GM19468 (cell line): ENCODE data around the gene CNDP1.
"Not testable (repeated sequence)": the region's sequence is repeated elsewhere in the genome, so short reads cannot be mapped to it uniquely, and the experiment has no call there.

ENCODE experiments used
- ATAC-seq: cut with Tn5 transposase; IDR thresholded peaks from one replicate; pipeline ENCODE4 v1.9.1; 2021; ENCODE audit warnings: mild to moderate bottlenecking, moderate library complexity, moderate number of reproducible peaks; ENCODE audit not compliant: unreplicated experiment; ENCODE audit errors: extremely low read depth

The CNDP1 gene

GRCh38 chr18:74534150-74534969 is at the start of gene CNDP1:
Gene CNDP1 (plus strand): TSS chr18:74534500. CDS start chr18:74534668, 168 bp downstream.
- ATAC-seq, result no peak

DNA sequence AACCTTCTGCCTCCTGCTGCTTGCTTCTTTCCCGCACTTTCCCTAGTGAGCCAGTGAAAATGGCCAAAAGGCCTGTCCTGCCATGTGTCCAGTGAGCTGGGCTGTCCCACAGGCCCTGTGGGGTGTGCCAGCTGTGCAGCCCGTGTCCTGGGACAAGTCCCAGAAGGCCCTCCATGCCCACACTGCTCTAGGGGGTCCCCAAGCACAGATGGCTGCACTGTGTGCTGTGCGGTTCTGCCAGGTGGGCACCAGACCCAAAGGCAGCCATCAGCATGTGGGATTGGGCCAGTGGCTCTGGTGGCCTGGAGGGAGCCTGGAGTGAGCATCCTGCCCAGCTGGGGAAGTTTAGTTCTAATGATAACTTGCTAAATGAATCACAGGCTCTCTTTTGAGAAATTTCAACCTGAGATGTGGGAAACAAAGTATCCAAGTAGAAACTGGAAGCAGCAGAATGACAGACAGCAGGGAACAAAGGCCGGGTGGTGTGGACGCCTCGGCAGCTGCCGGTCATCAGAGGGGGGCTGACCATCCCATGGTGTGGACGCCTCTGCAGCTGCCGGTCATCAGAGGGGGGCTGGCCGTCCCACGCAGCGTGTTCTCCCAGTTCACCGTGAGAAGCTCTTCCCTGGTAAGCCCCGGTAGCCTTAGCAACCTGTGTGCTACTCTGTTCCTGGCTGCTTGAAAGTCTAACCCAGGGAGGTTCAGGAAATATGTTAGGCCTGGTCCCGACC is 48.0 kb upstream of the CNDP1 start:
- ATAC-seq, result no peak

DNA sequence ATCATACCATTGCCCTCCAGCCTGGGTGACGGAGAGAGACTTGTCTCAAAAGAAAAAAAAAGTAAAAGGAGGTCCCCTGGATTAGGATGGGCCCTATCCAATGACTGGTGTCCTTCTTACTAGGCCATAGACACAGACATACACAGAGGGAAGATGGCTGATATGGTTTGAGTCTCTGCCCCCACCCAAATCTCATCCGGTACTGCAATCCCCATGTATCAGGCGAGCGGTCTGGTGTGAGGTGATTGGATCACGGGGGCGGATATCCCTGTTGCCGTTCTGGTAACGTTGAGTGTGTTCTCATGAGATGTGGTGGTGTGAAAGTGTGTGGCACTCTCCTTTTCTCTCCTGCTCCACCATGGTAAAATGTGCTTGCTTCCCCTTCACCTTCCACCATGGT is 45.9 kb upstream of the CNDP1 start:
- ATAC-seq, result no peak

DNA sequence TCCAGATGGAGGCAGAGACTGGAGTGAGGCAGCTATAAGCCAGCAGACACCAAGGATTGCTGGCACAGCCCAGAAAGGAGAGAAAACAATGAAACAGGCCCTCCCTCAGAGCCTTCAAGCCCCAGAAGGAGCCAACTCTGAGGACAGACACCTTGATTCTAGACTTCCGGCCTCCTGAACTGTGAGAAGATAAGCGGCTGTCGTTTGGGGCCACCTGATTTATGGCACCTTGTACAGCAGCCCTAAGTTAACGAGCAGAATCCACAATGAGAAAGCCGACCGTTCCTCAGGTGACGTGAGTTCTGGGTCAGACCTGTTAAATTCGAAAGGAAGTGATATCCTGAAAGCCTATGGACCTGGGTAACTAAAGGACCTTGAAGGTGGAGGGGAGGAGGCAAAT is 45.4 kb upstream of the CNDP1 start:
- no peak for ATAC-seq

GRCh38 chr18:74489676-74490075 is 44.6 kb upstream of the CNDP1 start:
- ATAC-seq, result no peak

GRCh38 chr18:74492259-74492658 is 42.0 kb upstream of the CNDP1 start:
- no peak for ATAC-seq

GRCh38 chr18:74493689-74494088 is 40.6 kb upstream of the CNDP1 start:
- no peak for ATAC-seq

DNA sequence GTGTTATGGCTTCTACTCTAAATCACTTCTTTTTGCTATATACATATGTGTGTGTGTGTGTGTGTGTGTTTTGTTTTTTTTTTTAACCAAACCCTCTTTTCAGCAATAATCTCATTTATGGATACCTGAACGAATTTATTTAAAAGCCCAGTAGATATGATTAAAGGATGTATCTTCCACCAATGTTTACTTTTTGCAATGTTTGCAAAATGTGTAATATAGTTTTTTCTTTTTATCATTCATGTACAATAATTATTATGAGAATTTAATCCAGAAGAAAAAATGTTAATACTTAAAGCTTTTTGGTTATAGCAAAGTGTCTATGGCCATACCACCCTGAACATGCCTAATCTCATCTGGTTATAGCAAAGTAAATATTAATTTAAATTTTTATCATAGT is 39.8 kb upstream of the CNDP1 start:
- no peak for ATAC-seq

DNA sequence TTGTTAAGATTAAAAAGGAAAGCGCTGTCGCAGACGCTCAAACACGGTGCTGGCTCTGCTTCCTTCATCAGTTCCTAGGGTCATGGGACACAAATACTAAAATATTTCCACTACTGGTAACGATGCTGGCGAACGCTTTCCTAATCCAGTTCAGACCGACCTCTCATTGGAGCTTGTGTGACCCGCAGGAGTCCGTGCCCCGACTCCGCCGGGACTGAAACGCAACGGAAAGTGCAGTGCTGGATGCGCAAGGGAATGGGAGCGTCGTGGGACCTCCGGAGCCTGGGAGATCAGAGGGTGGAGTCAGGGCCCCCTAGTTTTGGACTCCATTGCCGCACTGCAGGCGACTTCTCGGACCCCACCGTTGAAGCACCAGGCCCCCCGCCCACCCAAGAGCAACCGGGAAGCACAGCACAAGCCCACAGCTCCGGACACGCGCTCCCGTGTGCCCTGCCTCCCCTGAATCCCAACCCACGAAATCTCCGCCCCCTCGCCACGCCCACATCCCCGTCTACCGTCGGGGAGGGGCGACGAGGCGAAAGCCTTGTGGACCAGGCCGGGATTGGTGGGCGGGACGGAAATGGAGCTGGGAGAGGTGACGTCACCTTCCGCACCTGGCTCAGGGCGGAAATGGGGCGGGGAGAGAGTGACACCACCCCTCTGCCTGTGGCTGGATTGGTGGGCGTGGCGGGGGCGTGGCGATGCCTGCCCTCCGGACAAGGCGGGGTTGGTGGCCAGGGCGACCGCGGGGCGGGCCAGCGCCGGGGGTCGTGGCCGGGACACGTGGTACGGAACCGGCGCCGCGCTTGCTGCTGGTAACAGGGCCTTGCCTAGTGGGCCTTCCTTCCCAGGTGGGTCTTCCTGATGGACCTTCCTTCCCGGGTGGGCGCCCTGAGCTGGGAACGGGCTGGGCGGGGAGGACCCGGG is 38.5 kb upstream of the CNDP1 start, which contains the start of gene CNDP2:
CNDP2 (plus strand) TSS at position 783 of the 927 bp plus-strand sequence. CDS start 3,611 bp downstream, outside the sequence.
- ATAC-seq, result peak; percentile 50

- ATAC-seq, result peak; percentile 3
Observed at GRCh38 chr18:74496508-74497323, 37.6 kb upstream of the CNDP1 start.

DNA sequence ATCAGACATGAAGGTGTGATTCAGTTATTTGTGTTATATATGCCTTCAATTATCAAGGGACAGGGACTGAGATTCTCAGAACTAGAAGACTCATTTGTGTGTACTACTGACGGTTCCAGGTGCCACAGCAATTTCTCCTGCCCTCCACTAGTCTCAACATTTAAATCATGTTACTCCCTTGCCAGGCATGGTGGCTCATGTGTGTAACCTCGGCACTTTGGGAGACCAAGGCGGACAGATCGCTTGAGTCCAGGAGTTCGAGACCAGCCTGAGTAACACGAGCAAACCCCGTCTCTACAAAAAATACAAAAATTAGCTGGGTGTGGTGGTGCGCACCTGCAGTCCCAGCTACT is 37.0 kb upstream of the CNDP1 start:
- no peak for ATAC-seq

- ATAC-seq, result no peak
Observed at GRCh38 chr18:74497778-74498177, 36.5 kb upstream of the CNDP1 start.

DNA sequence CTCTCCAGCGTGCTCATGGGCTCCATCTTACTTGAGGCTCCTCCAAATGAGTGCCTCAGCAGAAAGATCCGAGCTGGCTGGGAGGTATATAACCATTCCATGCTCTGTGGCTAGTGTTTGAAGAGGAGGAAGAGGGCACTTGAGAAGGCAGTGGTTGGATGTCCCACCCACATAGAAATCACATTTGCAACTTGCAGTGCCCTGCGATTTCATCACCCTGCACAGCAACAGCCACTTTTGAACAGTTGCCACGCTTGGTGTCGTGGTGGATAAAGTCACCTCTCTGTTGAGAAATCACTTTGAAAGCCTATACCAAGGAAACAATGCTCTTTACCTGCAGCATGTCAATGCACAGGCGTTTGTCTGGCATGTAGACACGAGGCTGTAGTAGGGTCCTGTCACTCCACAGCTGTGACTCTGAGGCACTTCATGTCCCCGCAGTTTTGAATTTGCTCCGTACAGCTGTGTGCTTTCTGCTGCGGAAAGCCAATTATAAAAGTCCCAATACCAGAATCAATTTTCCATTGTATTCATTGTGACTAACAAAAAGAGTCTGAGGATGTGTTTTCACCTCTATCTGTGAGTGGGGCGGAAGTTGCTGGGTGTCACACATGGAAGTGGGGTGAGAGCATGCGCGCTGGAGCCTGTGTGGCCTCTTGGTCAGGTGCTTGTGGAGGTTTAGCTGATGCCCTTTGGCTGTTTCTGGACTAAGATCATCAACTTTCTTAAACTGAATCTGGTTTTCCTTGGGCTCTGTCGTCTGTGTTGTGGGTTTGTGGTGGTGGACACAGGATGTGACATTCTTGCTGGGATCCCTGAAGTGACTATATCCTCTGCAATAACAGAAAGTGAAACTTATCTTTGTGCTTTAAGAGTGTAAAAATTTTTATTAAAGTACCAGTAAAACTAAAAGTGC is 35.3 kb upstream of the CNDP1 start:
- ATAC-seq, result peak; percentile 27

DNA sequence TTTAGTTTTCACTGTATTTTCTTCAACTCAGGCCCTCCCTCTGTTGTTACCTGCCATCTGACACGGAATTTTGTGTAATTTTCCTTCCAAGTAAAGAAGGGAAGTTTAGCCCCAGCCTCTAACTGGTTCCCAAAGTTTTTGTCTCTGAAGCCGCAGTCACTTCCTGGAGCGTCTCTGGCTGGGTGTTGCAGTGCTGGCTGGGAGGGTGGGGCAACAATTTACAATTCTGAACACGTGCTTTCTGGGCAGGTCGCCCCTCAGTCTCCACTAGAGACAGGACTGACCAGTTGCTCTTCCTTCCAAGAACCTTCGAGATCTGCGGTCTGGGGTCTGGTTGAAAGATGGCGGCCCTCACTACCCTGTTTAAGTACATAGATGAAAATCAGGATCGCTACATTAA is 34.7 kb upstream of the CNDP1 start:
- no peak for ATAC-seq

- ATAC-seq, result no peak
Observed at GRCh38 chr18:74500372-74500771, 33.9 kb upstream of the CNDP1 start.

- not testable (repeated sequence) for ATAC-seq
Observed at GRCh38 chr18:74500774-74501173, 33.5 kb upstream of the CNDP1 start.

GRCh38 chr18:74501386-74501785 is 32.9 kb upstream of the CNDP1 start:
- no peak for ATAC-seq

- ATAC-seq, result no peak
Observed at GRCh38 chr18:74503137-74503536, 31.2 kb upstream of the CNDP1 start.

- ATAC-seq, result no peak
Observed at GRCh38 chr18:74505776-74506175, 28.5 kb upstream of the CNDP1 start.
